GM19043 (cell line): ENCODE results near the gene CACNG6.

Experiments used
- ATAC-seq: cut with Tn5 transposase; IDR thresholded peaks from one replicate; pipeline ENCODE4 v1.9.1; 2021; ENCODE audit warnings: low read depth; ENCODE audit not compliant: unreplicated experiment

The CACNG6 gene

GRCh38 chr19:53994811-53995210, 3.4 kb downstream of the CACNG6 start:
- ATAC-seq, result no peak

GRCh38 chr19:53998223-53998622, 6.8 kb downstream of the CACNG6 start:
- no peak for ATAC-seq

DNA sequence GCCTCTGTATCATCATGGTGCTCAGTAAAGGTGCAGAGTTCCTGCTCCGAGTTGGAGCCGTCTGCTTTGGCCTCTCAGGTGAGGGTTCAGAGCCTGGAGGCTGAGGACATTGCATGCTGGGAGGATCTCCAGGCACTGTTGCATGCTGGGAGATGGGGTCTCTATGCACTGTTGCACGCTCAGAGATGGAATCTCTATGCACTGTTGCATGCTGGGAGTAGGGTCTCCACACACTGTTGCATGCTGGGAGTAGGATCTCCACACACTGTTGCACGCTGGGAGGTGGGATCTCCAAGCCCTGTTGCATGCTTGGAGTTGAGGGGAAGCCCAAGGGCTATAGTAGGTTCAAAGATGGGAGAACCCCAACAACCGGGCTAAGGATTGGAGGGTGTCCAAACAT, 8.3 kb downstream of the CACNG6 start:
- no peak for ATAC-seq

DNA sequence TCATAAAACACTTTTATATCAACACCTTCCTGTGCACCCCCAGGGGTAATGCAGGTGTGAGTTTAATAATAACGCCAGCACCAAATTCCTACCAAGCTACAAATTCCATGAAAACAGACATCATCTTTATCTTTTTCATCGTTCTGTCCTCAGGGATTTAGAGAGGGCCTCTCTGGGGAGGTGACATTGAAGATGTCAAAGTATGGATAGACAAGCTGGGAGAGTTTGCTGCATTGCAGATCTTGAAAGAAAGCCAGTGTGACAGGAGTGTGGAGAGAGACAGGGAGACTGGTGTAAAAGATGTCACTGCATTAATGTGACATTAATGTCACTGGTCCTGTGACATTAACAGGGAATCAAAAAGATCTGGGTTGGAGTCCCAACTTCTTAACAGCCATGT, 10.1 kb downstream of the CACNG6 start:
- ATAC-seq, result no peak

GRCh38 chr19:54002495-54003315, 11.3 kb downstream of the CACNG6 start:
- no peak for ATAC-seq

DNA sequence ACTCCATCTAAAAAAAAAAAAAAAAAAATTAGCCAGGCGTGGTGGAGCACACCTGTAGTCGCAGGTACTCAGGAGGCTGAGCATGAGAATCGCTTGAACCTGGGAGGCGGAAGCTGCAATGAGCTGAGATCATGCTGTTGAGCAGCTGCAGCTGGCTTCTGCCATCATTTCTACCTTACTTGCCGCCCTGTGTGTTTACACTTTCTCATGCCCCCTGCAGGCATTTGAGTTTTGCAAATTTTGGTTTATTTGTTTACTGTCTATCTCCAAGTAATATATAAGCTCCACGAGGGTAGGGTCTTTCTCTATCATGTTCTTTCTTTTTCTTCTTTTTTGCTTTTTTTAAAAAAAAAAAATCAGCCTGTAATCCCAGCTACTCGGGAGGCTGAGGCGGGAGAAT, 18.0 kb downstream of the CACNG6 start:
- no peak for ATAC-seq

DNA sequence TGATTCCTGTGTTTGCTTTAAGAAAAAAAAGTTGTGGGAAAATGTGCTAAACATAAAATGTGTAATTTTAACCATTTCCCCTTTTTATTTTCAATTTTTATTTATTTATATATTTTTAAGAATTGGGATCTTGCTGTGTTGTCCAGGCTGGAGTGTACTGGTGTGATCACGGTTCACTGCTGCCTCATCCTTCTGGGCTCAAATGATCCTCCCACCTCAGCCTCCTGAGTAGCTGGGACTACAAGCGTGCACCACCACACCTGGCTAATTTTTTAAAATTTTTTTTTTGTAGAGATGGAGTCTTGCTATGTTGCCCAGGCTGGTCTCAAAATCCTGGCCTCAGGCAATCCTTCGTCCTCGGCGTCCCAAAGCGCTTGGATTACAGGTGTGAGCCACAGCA, 19.0 kb downstream of the CACNG6 start:
- ATAC-seq, result no peak

DNA sequence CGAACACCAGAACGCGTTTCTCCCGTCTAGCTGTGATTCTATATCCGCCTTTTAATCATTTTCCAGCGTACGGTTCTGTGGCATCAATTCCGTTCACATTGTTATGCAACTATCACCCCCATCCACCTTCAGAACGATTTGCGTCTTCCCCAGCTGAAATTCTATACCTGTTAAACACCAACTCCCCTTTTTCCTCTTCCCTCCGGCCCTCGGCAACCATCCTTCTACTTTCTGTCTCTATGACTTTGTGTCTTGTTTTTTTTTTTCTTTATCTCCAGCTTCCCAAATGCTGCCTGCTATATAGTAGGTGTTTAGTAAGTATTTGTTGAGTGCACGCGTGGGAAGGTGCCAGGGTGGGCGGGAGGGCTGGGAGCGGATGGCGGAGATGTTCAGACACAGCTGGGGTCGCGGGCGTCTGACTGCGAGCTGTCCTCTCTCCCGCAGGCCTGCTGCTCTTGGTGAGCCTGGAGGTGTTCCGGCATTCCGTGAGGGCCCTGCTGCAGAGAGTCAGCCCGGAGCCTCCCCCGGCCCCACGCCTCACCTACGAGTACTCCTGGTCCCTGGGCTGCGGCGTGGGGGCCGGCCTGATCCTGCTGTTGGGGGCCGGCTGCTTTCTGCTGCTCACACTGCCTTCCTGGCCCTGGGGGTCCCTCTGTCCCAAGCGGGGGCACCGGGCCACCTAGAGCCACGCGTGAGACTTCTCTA, 20.2 kb downstream of the CACNG6 start:
- no peak for ATAC-seq

DNA sequence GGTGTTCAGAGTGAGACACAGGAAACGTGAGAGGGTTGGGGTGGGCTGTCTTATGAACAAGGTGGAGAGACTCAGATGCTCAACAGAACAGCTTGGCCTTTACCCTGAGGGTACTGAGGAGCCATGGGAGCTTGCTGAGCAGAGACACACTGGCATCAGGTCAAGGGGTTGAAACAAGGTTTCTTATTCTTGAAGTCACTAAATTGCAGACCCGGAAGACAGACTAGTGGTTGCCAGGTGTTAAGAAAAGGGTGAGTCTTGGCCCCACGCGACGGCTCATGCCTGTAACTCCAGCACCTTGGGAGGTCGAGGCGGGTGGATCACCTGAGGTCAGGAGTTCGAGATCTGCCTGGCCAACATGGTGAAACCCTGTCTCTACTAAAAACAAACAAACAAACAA, 22.4 kb downstream of the CACNG6 start:
- ATAC-seq, result no peak

DNA sequence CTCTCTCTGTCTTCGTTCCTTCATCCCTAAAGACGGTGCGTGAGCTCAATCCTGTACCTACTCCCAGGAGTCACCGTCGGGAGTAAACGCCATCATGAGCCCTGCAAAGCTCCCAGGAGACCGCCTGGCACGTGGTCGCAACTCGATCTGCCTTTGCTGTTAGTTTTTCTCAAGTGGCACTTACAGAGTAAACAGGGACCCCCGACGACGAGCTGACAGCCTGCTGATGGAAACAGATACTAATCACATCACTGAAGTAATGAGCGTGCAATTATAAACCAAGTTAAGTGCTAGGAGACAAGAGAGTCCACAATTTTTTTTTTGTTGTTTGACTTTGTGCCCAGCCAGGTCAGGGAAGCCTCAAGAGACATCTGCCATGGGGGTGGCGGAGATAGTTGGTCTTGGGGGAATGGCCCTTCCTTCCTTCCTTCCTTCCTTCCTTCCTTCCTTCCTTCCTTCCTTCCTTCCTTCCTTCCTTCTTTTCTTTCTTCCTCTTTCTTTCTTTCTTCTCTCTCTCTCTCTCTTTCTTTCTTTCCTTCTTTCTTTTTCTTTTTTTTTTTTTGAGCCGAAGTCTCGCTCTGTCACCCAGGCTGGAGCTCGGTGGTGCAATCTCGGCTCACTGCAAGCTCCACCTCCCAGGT, 23.6 kb downstream of the CACNG6 start:
- ATAC-seq, result no peak

GRCh38 chr19:54017261-54017660, 25.8 kb downstream of the CACNG6 start:
- ATAC-seq, result no peak

- no peak for ATAC-seq
Measured at GRCh38 chr19:54021363-54021762, 29.9 kb downstream of the CACNG6 start.

DNA sequence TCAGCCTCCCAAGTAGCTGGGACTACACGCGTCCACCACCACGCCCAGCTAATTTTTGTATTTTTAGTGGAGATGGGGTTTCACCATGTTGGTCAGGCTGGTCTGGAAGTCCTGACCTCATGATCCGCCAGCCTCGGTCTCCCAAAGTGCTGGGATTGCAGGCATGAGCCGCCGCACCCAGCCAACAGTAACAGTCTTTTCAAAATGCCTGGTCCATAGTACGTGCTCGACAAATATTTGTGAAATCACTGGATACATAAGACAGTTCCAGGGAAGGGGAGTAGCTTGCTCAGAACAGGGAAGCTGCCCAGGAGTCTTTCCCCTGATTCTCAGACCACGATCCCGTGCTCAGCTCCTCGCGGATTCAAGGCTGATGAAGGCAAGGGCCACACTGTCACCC, 30.5 kb downstream of the CACNG6 start:
- no peak for ATAC-seq

DNA sequence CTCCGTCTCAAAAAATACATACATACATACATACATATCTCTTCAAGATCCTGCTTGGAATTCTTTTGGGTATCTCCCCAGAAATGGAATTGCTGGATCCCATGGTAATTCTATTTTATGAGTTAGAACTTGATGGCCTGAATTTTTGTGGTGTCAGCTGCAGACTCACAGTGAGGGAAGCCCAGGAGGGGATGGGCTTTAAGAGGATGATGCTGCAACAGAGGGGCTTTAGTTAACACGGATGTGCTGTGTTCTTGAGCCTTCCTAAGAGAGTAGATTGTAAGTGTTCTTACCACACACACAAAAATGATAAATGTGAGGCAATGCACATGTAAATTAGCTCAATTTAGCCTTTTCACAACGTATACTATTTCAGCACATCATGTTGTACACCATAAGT, 31.8 kb downstream of the CACNG6 start:
- no peak for ATAC-seq

- ATAC-seq, result no peak
Measured at GRCh38 chr19:54024660-54025059, 33.2 kb downstream of the CACNG6 start.

DNA sequence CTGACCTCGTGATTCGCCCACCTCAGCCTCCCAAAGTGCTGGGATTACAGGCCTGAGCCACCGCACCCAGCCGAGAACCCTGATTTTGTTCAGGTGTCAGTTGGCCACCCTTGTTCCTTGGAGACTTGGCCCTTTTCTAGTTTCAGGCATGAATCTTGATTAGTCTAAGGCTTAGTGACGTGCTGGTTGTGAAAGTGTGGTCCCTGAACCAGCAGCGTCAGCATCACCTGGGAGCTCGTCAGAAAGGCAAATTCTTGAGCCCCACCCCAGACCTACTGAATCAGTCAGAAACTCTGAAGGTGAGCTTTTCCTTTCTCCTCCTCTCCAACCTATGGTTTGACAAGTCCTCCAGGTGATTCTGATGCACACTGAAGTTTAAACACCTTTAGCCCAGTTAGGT, 35.2 kb downstream of the CACNG6 start:
- no peak for ATAC-seq

- ATAC-seq, result no peak
Measured at GRCh38 chr19:54029301-54029700, 37.9 kb downstream of the CACNG6 start.

- ATAC-seq, result no peak
Measured at GRCh38 chr19:54029930-54030490, 38.6 kb downstream of the CACNG6 start.

DNA sequence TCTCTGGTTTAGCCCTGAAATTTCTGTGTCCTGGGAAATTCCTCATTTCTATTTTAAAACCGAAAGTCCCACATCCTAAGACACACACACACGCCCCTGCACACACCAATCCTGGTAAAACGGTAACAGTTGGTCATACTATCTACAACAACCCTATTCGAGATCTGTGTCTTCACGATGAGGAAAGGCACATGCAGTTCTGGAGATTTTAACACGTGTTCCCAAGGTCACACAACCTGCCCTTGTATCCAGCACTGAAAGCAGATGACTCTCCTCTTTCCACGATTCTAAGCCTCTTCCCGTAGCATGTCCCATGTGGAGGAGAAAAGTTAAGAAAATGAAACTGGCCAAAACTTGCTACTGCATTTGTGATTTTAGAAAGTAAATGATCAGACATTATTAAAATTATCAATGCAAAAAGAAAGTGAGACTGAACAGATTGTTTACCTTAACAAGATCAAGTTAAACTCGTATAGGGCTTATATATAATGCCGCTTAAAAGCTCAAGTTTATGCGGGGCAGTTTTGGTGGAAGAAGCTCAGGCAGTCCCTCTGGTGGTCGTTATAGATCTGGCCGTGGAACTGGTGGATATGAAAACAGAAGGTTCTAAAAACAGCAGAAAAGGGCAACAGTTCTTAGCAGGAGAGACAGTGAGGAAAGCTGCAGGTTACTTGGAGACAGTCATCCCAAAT, 39.6 kb downstream of the CACNG6 start:
- ATAC-seq, result no peak

DNA sequence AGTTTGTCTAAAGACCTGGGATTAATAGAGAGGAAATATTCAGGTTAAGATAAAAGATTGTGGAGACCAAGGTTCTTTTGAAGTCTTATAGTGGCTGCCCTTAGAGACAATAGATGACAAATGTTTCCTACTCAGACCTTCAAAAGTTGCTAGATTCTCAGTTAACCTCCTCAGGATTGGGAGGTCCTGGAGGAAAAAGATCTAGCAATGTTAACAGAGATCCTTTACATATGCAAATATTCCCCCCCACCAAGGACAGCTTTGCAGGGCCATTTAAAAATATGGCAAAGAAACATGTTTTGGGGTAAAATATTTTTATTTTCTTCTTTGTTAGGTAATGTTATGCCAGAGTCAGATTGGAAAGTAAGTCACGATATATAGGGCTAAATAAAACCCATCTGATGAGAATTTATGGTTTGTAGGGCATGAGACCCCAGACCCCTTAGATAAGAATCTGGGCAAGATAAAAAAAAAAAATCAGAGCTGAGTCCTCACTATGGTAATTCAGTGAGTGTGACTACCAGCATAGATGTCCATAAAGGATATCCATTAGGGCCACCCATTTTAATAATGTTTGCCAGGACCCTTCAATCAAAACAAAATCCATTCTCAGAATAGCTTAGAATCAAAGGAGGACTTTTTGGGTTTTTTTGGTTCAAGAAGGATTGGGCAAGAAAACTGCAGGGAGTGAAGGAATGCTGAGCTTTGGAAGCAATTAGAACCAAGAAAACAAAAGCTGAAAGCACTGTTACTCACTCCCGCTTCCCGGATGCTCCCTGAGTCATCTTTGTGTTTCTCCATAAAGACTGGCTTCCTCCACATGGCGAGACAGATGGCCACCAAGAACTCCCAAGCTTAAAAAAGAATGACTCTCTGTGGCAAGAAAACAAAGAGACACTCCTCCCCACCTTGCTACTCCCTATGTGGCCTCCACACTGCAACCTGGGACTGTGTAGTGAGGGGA, 44.1 kb downstream of the CACNG6 start:
- ATAC-seq, result no peak
